Keratinocyte (primary cell): ENCODE measurements around the gene TBC1D12. TPM values are rescaled to one million over a fixed set of nuclear protein-coding genes. Genes with fewer than 3 reads are reported as not detected.

Experiments
- DNase-seq: peaks from one replicate; pipeline ENCODE4 v3.0.0-alpha.2; 2011; ENCODE audit warnings: low read depth, missing footprints, low spot score
- FAIRE-seq: peaks from 2 replicates; lab custom pipeline; 2011; peaks lifted over from hg19 to GRCh38; lab: Jason Lieb, UNC
- H2AFZ ChIP-seq: 2 replicates; pipeline ENCODE4 v1.6.0; 2012; ENCODE audit warnings: low read length, control low read depth, inconsistent platforms; ENCODE audit not compliant: control insufficient read depth
- H3K27ac ChIP-seq: 2 replicates; pipeline ENCODE4 v1.5.1; 2011; ENCODE audit warnings: low read length; ENCODE audit not compliant: control insufficient read depth, insufficient read depth
- H3K27me3 ChIP-seq: 3 replicates; pipeline ENCODE4 v1.6.0; 2011; ENCODE audit warnings: low read length; ENCODE audit not compliant: control insufficient read depth, insufficient read depth; ENCODE audit errors: extremely low read depth
- H3K36me3 ChIP-seq, 2 experiments: 2 replicates in 1 of 2; 3 replicates in 1 of 2; pipeline ENCODE4 v1.5.1; 2011; ENCODE audit warnings: low read length in 2 of 2, mild to moderate bottlenecking in 1 of 2; ENCODE audit not compliant: control insufficient read depth in 2 of 2, insufficient read depth in 2 of 2; ENCODE audit errors: extremely low read depth in 1 of 2
- H3K4me1 ChIP-seq: 3 replicates; pipeline ENCODE4 v1.5.1; 2011; ENCODE audit warnings: low read length; ENCODE audit not compliant: control insufficient read depth, insufficient read depth; ENCODE audit errors: extremely low read depth
- H3K4me2 ChIP-seq: 3 replicates; pipeline ENCODE4 v1.6.0; 2011; ENCODE audit warnings: low read depth, low read length; ENCODE audit not compliant: control insufficient read depth, insufficient read depth; ENCODE audit errors: extremely low read depth
- H3K4me3 ChIP-seq, 3 experiments: fragments of 200-600 bp in 1 of 3; sonication (generic) in 1 of 3; 2 replicates in 2 of 3; 3 replicates in 1 of 3; pipeline ENCODE4 v1.5.1; 2011 to 2016; ENCODE audit warnings: low read length in 3 of 3, mild to moderate bottlenecking in 3 of 3, control low read depth in 2 of 3, inconsistent platforms in 1 of 3, low read depth in 1 of 3, mixed read lengths in 1 of 3, mixed run types in 1 of 3, moderate library complexity in 1 of 3; ENCODE audit not compliant: control insufficient read depth in 2 of 3, insufficient read depth in 2 of 3; ENCODE audit errors: extremely low read depth in 1 of 3
- H3K79me2 ChIP-seq: 2 replicates; pipeline ENCODE4 v1.6.0; 2012; ENCODE audit warnings: low read length; ENCODE audit not compliant: control insufficient read depth, insufficient read depth
- H3K9ac ChIP-seq: 3 replicates; pipeline ENCODE4 v1.6.0; 2011; ENCODE audit warnings: low read length; ENCODE audit not compliant: control insufficient read depth, insufficient read depth; ENCODE audit errors: extremely low read depth
- H3K9me1 ChIP-seq: 3 replicates; pipeline ENCODE4 v1.6.0; 2011; ENCODE audit warnings: low read length; ENCODE audit not compliant: control insufficient read depth, insufficient read depth; ENCODE audit errors: extremely low read depth
- H3K9me3 ChIP-seq: 2 replicates; pipeline ENCODE4 v1.5.1; 2012; ENCODE audit warnings: low read depth, low read length; ENCODE audit not compliant: control insufficient read depth
- H4K20me1 ChIP-seq: 3 replicates; pipeline ENCODE4 v1.6.0; 2011; ENCODE audit warnings: low read length; ENCODE audit not compliant: control insufficient read depth, insufficient read depth; ENCODE audit errors: extremely low read depth
- CTCF ChIP-seq, 3 experiments: IDR thresholded peaks in 1 of 3; conservative IDR thresholded peaks in 1 of 3; optimal IDR thresholded peaks in 1 of 3; 2 replicates in 2 of 3; 3 replicates in 1 of 3; pipeline versions ENCODE3 to v1.5.1; 2011; ENCODE audit warnings: low read length in 3 of 3, mild to moderate bottlenecking in 3 of 3, moderate library complexity in 2 of 3, control low read depth in 1 of 3, inconsistent platforms in 1 of 3; ENCODE audit not compliant: insufficient read depth in 2 of 3; ENCODE audit errors: extremely low read depth in 1 of 3
- EZH2 ChIP-seq: IDR thresholded peaks from one replicate; pipeline ENCODE4 v1.6.1; 2012; ENCODE audit warnings: inconsistent platforms, mild to moderate bottlenecking, low read length, moderate library complexity
- dilution Hi-C: fragments of 300-500 bp; cut with MboI; formaldehyde crosslinking; loops from one replicate; pipeline ENCODE4 v1.7.0; 2020; ENCODE audit warnings: low sequenced_read_pairs; ENCODE audit not compliant: extremely low pct_ligation_motif_present
- polyA plus RNA-seq, 5 experiments: library from polyadenylated mRNA; depleted of rRNA in 3 of 5; stranded (reverse) in 3 of 5; stranded (forward) in 1 of 5; unstranded in 1 of 5; fragments of >200 nt; gene quantifications; 1 replicate in 1 of 5; 2 replicates in 3 of 5; 3 replicates in 1 of 5; pipeline versions ENCODE4 v1.2.1 to v1.2.3, GENCODE V29; 2011 to 2012; ENCODE audit warnings: missing spikeins in 2 of 5, low read depth in 1 of 5, low replicate concordance in 1 of 5

Gene TBC1D12
- polyA plus RNA-seq, 1 donor (not counting 4 experiments of a cell fraction or from before 2014, with no cell fraction given), result 7.0 TPM

- peak; percentile 90 for FAIRE-seq
- Histone ChIP-seq H3K4me1 (peaks cover 16% of the 10 kb centered on the region), H3K4me3 (peak within 1 kb of the TSS; percentile 65 to 92 (median 89)), H3K27me3 (no peaks in the 10 kb centered on the region), H3K4me2 (peak within 1 kb of the TSS; percentile 99), H3K9me1 (no peaks in the 10 kb centered on the region), H3K79me2 (peaks cover 38% of the 10 kb centered on the region), H4K20me1 (peaks cover 2% of the 10 kb centered on the region), H3K27ac (peak within 1 kb of the TSS; percentile 80), H3K9me3 (no peaks in the 10 kb centered on the region), H2AFZ (peak within 1 kb of the TSS; percentile 64), H3K36me3 (peaks cover 0 to 10% of the 10 kb centered on the region in 2 experiments), H3K9ac (peak within 1 kb of the TSS; percentile 83)
- dilution Hi-C loops, result no loop called here
- DNase-seq, result peak; percentile 54
- TF ChIP-seq EZH2, result no peak
- TF ChIP-seq CTCF (optimal IDR thresholded peaks at IDR 0.05 in 1 of 3, IDR thresholded peaks at IDR 0.05 in 1 of 3, conservative IDR thresholded peaks at IDR 0.05 in 1 of 3; ENCODE audit: extremely low read depth in 1 of 3, insufficient read depth in 2 of 3, low read length in 3 of 3), result peak; percentile 59 to 91 (median 75)
These were observed 39.7 kb upstream of the TBC1D12 start, which contains the start of gene NOC3L for GRCh38 chr10:94362360-94363250. TSS of gene NOC3L (minus strand) at chr10:94362939. CDS start at chr10:94362838, 101 bp downstream.

GRCh38 chr10:94363251-94363565 is 39.1 kb upstream of the TBC1D12 start:
- H3K4me3 ChIP-seq, result peak overlapping the region; percentile 65 to 92 (median 89)
- peak overlapping the region; percentile 99 for H3K4me2 ChIP-seq
- H3K27me3 ChIP-seq, result no peaks in the 10 kb centered on the region
- no peak for FAIRE-seq
- H3K36me3 ChIP-seq, result peaks cover 0 to 7% of the 10 kb centered on the region in 2 experiments
- peak overlapping the region; percentile 4 for H3K9ac ChIP-seq
- no peaks in the 10 kb centered on the region for H3K9me1 ChIP-seq
- H3K9me3 ChIP-seq, result no peaks in the 10 kb centered on the region
- H2AFZ ChIP-seq, result peak overlapping the region; percentile 62
- peaks cover 36% of the 10 kb centered on the region for H3K79me2 ChIP-seq
- peaks cover 16% of the 10 kb centered on the region for H3K4me1 ChIP-seq
- no peak for DNase-seq
- H3K27ac ChIP-seq, result peak overlapping the region; percentile 8
- peaks cover 2% of the 10 kb centered on the region for H4K20me1 ChIP-seq
- TF ChIP-seq CTCF (optimal IDR thresholded peaks at IDR 0.05 in 1 of 3, IDR thresholded peaks at IDR 0.05 in 1 of 3, conservative IDR thresholded peaks at IDR 0.05 in 1 of 3; ENCODE audit: extremely low read depth in 1 of 3, insufficient read depth in 2 of 3, low read length in 3 of 3), result no peak
- TF ChIP-seq EZH2, result no peak
- dilution Hi-C loops, result no loop called here
